HG02970 (cell line): ENCODE measurements around the gene STAB2.

ENCODE experiments used
- ATAC-seq: cut with Tn5 transposase; IDR thresholded peaks from one replicate; pipeline ENCODE4 v1.9.1; 2021; ENCODE audit warnings: mild to moderate bottlenecking, moderate library complexity, moderate number of reproducible peaks; ENCODE audit not compliant: unreplicated experiment, low FRiP score

The STAB2 gene

GRCh38 chr12:103736572-103736971 lies 149.5 kb downstream of the STAB2 start:
- no peak for ATAC-seq

GRCh38 chr12:103737881-103738280 lies 150.8 kb downstream of the STAB2 start:
- ATAC-seq, result no peak

DNA sequence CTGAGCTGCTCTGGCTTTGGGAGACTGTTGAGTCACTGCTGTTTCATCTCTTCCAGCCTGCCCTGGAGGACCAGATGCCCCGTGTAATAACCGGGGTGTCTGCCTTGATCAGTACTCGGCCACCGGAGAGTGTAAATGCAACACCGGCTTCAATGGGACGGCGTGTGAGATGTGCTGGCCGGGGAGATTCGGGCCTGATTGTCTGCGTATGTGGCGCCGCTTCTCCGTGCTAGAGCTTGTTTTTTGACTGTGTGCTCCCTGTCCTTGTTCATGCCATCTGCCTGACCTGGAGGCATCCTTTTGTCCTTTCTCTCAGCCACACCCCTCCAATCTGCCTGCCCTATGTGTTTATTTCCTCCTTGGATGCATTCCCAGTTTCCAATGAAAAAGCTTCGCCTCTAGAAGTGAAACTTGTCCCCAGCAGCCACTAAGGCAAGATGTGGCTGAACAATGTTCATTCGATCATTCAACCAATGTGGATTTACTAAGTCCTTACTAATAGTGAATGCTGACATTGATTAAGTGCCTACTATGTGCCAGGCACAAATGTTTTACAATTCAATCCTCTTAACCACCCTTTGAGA lies 155.4 kb downstream of the STAB2 start:
- no peak for ATAC-seq

- no peak for ATAC-seq
Measured at GRCh38 chr12:103743788-103744187, 156.7 kb downstream of the STAB2 start.

GRCh38 chr12:103745962-103746361 lies 158.9 kb downstream of the STAB2 start:
- no peak for ATAC-seq

DNA sequence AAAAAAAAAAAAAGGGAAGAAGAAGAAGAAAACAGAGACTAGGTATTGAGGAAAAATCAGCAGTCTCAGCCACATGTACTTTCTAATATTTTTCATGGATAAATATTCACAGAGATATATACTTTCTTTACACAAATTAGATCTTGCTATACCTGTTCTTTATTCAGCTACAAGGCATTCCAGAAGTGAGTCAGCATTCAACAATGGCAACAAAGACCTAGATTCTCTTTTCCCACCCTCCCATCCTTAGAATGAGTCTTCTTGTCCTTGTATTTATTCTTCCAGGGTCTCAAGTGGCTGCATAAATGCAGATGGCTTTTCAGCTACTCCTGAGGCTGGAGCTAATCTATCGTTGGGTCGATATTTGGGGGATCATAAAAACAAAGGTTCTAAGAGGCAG lies 160.9 kb downstream of the STAB2 start:
- ATAC-seq, result no peak

DNA sequence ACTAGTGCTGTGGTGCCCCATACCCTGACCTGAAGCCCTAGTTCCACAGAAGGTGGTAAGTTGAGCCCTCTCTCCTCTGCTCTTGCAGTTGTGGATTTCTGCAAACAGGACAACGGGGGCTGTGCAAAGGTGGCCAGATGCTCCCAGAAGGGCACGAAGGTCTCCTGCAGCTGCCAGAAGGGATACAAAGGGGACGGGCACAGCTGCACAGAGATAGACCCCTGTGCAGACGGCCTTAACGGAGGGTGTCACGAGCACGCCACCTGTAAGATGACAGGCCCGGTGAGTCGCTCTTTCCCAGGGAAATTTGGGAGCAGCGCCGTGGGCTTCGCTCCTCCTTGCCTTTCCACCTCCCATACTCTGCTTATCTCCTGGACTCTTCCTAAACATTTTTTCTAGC lies 161.8 kb downstream of the STAB2 start:
- no peak for ATAC-seq

- ATAC-seq, result no peak
Measured at GRCh38 chr12:103751171-103751570, 164.1 kb downstream of the STAB2 start.

DNA sequence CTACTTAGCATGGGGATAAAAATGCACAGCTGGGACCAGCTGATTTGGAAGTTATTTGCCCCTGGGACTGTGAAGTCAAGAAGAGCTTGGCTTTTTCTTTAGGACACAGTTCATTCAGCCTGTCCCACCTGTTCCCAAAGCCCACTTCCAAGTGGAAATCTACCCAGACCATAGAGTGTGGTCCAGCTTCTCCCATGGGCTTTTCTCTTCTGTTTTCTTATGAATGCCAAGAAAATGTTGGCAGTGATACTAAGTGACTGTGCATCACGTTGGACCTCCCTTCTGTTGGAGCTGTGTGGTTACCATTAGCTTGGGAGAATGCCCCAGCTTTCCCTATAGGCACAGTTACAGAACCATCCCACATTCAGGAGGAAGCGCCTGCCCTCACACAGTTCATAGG lies 164.5 kb downstream of the STAB2 start:
- ATAC-seq, result no peak

DNA sequence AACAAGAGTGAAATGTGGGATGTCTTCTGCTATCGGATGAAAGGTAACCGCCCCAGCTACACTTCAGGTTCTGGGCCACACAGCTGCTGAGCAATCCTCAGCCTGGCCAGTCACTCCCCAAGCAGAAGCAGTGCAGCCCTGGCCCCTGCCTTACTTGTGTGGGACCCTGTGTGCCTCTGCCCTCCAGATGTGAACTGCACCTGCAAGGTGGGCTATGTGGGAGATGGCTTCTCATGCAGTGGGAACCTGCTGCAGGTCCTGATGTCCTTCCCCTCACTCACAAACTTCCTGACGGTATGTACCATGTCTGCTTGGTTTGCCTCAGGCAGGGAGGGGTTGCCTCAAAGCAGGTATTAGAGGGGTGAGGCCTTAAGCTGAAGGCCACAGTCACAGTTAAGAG lies 168.4 kb downstream of the STAB2 start:
- no peak for ATAC-seq

DNA sequence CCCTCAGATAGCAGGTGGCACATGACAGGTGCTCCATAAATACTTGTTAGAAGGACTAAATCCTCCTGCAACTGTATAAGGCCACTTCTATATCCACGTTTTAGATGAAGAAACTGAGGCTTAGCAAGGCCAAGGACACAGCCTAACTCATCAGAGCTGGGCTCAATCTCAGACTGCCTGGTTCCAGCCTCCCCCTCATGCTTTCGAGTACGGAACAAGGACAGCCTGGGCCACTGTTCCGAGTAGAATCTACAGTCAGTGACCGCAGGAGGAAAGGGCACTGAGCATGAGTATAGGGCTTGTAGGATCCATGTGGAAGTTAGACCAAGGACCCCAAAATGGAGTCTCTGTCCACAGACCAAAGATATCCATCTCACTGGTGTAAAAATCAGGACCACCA lies 169.4 kb downstream of the STAB2 start:
- no peak for ATAC-seq

- no peak for ATAC-seq
Measured at GRCh38 chr12:103757248-103757647, 170.2 kb downstream of the STAB2 start.

DNA sequence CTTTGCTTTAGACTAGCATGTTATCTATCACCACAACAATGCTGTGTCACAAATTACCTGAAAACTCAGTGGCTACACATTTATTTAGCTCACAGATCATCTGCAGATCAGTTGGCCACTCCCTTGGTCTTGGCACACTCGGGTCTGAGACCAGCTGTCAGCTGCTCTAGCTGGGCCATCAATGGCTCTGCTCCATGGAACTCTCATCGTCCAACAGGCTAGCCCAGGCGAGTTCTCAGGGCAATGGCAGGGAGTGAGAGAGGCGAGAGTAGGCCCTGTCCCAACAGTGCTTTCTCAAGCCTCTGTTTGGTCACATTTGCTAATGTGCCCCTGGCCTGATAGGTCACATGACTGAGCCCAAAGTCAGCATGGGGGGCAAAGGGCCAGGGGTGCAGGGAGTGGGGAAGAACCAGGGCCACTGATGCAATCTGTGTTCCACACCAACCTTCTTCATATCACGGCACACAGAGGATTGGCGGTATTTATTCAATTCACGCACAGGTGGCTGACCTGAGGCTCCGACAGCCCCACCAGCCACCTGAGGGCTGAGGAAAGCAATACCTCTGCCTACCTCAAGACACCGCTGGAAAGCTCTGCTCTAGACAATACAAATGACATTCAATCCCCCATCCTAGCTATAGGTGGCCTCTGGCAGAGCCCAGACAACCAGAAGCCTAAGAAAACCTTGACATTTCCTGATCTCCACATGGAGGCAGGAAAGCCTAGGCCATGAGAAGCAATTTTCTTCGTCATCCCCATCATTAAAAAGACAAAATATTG lies 171.4 kb downstream of the STAB2 start:
- ATAC-seq, result no peak

DNA sequence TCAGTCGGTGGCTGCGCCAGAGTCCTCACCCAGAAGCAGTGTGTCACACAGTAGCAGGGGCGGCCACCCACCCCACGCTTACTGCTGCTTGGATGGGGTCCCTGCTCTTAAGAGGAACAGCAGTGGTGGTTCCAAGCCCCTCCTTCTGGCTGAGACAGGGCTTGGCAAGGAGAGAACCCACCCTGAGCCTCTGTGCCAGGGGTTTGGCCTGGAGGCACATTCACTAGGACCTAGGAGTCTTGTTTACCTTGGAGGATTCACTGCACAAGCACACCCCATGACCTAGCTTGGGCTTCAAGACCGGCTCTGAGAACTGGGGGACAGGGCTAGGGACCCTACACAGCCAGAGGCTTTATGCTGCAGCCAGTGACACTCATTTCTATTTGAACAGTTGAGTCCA lies 175.4 kb downstream of the STAB2 start:
- ATAC-seq, result no peak

- ATAC-seq, result no peak
Measured at GRCh38 chr12:103765322-103765721, 178.2 kb downstream of the STAB2 start.

DNA sequence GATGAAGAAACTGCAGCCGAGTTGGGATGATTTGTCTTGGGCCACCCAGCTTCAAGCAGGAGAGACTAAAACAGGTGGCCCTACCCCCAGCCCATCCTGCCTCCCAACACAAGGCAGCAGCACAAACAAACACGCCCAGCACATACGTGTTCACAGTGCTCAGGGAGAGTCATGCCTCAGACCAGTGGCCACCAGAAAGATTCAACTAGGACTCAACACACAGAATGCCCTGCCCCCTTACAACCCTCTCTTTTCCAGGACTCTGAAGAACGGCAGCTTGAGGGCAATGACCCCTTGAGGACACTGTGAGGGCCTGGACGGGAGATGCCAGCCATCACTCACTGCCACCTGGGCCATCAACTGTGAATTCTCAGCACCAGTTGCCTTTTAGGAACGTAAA lies 179.0 kb downstream of the STAB2 start:
- no peak for ATAC-seq

DNA sequence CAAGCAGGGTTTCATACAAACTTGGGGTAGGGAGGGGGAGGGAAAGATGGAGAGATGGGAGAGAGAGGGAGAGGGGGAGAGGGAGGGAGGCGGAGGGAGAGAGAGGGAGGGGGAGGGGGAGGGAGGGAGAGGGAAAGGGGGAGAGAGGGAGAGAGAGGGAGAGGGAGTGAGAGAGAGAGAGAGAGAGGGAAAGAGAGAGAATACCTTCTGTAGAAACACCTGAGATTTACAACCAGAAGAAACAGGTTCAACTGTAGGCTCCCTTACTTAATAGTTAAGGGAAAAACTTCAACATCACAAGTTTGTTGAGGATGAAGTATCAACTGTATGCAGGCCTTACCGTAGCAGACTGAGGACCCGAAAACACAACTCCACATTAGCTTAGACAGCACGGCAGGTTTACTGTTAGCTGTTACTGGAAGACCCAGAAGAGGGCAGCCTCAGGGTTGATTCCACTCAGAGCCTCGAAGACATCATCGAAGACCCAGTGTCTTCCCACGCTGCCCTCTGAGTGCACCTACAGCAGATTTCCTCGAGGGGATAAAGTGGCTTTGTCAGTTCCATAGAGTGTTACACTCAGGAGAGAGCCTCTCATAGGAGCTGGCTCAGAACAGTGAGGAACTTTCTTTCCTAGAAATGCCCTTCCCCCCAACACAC lies 181.5 kb downstream of the STAB2 start:
- ATAC-seq, result no peak

GRCh38 chr12:103769240-103769945 lies 182.3 kb downstream of the STAB2 start:
- no peak for ATAC-seq

DNA sequence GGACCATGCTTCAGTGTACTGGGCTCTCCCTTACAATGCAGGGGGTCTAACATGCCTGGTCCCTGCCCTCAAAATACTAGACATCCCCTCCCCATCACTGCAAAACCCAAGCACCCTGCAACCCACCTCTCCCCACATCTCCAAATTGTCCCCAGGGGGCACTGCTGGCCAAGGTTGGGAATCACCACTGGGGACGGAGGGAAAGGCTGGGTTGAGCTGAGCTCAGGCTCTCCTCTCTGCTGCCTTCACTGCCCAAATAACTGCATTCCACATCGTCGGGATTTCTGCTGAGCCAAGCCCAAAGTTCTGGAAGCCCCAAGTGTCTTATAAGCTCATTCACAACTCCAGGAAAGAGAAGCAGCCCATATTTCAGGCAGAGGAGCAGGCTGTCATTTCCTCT lies 184.4 kb downstream of the STAB2 start:
- no peak for ATAC-seq

- no peak for ATAC-seq
Measured at GRCh38 chr12:103772367-103773108, 185.5 kb downstream of the STAB2 start.
